ENCODE measurements around the gene ALG12. TPM values are rescaled to one million over a fixed set of nuclear protein-coding genes. Genes with fewer than 3 reads are reported as not detected.

Gene ALG12
- total and polyA plus RNA-seq, 11 donors = 9.1 to 26.8 (median 15.0) TPM

DNA sequence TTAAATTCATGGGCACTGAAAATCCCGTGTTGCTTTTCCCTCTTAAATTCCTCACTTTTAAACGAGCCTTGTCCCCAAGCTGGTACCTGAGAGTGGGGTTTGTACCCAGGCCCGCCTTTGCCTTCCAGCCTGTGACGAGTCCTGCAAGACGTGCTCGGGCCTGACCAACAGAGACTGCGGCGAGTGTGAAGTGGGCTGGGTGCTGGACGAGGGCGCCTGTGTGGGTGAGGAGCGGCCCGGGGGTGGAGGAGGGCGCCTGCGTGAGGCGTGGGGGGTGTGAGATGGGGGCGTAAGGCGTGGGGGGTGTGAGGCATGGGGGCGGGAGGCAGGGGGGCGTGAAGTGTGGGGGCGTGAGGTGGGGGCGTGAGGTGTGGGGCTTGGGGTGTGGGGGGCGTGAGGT is 4.2 kb upstream of the ALG12 start:
- Histone ChIP-seq H3K27me3 (no peaks in the 10 kb centered on the region), H3K4me3 (no peak overlapping the region), H3K9me3 (no peaks in the 10 kb centered on the region), H3K36me3 (peaks cover 0 to 48% (median 30%) of the 10 kb centered on the region in 9 donors), H3K4me1 (peaks cover 0 to 20% (median 9%) of the 10 kb centered on the region in 12 donors), H3K27ac (no peak overlapping the region)
- DNase-seq (no peak), ATAC-seq (no peak)
- intact Hi-C loops (cut with DNase I) = loop anchor here in 5 of 10 donors (10.0 kb wide), 4 partner anchors 148 to 262 kb away; partner anchors contain the start of gene TRABD (in 1 of the 5)
- TF ChIP-seq, protein P1, sequence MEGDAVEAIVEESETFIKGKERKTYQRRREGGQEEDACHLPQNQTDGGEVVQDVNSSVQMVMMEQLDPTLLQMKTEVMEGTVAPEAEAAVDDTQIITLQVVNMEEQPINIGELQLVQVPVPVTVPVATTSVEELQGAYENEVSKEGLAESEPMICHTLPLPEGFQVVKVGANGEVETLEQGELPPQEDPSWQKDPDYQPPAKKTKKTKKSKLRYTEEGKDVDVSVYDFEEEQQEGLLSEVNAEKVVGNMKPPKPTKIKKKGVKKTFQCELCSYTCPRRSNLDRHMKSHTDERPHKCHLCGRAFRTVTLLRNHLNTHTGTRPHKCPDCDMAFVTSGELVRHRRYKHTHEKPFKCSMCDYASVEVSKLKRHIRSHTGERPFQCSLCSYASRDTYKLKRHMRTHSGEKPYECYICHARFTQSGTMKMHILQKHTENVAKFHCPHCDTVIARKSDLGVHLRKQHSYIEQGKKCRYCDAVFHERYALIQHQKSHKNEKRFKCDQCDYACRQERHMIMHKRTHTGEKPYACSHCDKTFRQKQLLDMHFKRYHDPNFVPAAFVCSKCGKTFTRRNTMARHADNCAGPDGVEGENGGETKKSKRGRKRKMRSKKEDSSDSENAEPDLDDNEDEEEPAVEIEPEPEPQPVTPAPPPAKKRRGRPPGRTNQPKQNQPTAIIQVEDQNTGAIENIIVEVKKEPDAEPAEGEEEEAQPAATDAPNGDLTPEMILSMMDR (IDR thresholded peaks at IDR 0.05) = no peak
- TF ChIP-seq POLR2A (IDR thresholded peaks at IDR 0.05) = no peak
- 90 to 96% (median 93%) methylated on average over 13 to 22 of the region's 22 CpGs for WGBS, 4 donors

GRCh38 chr22:49921508-49922278 is 3.5 kb upstream of the ALG12 start:
- no peak for ATAC-seq

DNA sequence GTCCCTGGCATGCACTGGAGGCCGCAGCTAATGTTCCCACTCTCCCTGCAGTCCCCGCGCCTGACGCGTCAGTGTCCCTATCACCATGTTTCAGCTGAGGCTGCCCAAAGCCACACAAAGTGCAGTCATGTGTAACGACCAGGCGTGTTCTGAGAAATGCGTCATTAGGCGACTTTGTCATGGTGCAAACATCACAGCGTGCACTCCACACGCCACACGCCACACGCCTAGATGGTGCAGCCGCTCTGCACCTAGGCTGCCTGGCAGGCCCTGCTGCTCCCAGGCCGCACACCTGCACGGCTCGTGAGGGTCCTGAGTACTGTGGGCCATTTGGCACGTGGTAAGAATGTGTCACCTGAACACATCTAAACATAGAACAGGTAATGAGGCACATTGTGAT is 2.6 kb upstream of the ALG12 start:
- no peak overlapping the region for H3K27ac ChIP-seq
- WGBS, 4 donors = 88 to 97% (median 96%) methylated on average over 16 to 18 of the region's 18 CpGs
- DNase-seq (no peak), ATAC-seq (no peak)
- peaks cover 0 to 43% (median 26%) of the 10 kb centered on the region in 9 donors for H3K36me3 ChIP-seq
- no peak overlapping the region for H3K4me3 ChIP-seq
- intact Hi-C loops (cut with DNase I) = loop anchor here in 5 of 10 donors (10.0 kb wide), 4 partner anchors 146 to 264 kb away; partner anchors contain the start of gene TRABD (in 1 of the 5)
- TF ChIP-seq POLR2A (IDR thresholded peaks at IDR 0.05) = no peak
- TF ChIP-seq, protein P1 (IDR thresholded peaks at IDR 0.05) = no peak
- no peaks in the 10 kb centered on the region for H3K27me3 ChIP-seq
- peaks cover 0 to 24% (median 17%) of the 10 kb centered on the region in 12 donors for H3K4me1 ChIP-seq
- no peaks in the 10 kb centered on the region for H3K9me3 ChIP-seq

More at GRCh38 chr22:49921508-49922278, 3.5 kb upstream of the ALG12 start:
- 84 to 90% (median 89%) methylated on average over 28 to 35 of the region's 35 CpGs for WGBS, 4 donors
- intact Hi-C loops (cut with DNase I) = loop anchor here in 5 of 10 donors (10.0 kb wide), 4 partner anchors 147 to 263 kb away; partner anchors contain the start of gene TRABD (in 1 of the 5)
- Histone ChIP-seq H3K9me3 (no peaks in the 10 kb centered on the region), H3K27ac (no peak overlapping the region), H3K4me1 (peaks cover 0 to 25% (median 16%) of the 10 kb centered on the region in 12 donors), H3K36me3 (peaks cover 0 to 48% (median 30%) of the 10 kb centered on the region in 9 donors), H3K4me3 (no peak overlapping the region), H3K27me3 (no peaks in the 10 kb centered on the region)
- DNase-seq = no peak
- TF ChIP-seq POLR2A (IDR thresholded peaks at IDR 0.05) = no peak
- TF ChIP-seq, protein P1 (IDR thresholded peaks at IDR 0.05) = no peak
